GM20431 (cell line): ENCODE data around the gene HSPG2.

Experiments used
- in situ Hi-C: fragments of 300-500 bp; cut with MseI, MboI; formaldehyde crosslinking; loops from one replicate; pipeline ENCODE4 v1.15.0; 2020; ENCODE audit warnings: low sequenced_read_pairs; ENCODE audit not compliant: unreplicated experiment

The HSPG2 gene

DNA sequence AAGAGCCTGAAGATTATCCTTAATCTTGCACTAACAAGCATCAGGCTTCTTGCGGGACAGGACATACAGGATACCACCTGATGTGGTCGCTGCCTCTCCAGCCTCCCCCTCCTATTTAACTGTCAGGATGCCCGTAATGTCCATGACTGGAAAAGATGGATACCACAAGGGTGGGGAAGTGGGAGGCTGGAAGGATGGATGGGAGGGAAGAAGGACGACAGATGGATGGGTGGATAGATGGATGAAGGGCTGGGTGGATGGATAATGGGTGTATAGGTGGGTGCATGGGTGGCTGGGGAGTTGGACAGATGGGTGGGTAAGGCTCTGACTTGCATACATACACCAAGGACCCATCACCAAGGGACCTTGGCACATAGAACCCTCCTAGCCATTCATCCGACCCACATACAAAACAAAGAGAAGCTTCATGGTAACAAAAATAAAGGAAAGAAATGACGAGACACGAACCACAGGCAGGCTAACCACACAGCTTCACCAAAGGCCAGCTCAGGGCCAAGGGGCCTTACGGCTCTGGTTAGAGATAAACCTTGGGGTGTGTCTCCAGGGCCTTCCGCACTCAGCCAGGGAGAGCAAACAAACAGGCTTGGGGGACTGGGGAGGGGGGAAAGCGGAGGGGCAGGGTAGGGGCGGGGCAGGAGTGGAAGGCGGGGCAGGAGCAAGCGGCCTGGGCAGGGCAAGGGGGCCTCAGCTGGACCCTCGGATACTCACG is 50.5 kb downstream of the HSPG2 start:
- in situ Hi-C loops, result no loop called here

DNA sequence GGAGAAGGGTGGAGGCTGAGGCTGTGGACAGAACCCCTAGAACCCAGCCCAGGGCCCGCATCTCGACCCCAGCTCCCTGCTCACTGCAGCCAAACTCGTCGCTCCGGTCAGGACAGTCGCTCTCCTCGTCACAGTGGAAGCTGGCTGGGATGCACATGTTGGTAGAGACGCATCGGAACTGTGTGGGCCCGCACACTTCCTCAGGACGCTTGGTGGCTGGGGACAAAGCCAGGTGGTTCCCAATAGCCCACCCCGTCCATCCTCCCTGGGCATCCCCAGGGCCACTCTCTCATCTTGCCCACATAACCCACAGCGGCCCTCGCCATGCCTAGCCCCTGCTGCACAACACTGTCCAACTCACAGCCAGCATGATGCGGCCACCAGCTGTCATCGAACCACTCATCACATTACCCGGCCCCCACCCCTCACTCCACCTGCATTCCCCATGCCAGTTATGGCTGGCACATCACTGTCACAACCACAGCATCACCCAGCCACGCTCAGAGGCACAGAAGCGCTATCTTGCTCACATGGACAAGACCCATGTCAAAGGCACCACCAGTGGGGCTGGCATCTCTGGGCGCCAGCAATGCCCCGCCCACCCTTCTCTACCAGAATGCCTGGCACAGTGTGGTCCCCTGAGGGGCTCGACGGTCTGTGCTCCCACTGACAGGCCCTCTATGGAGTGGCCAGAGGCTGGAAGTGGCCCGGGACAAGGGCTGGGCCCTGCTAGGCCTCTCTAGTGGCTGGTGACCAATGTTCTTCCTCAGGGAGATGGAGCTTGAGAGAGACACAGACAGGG is 51.7 kb downstream of the HSPG2 start:
- in situ Hi-C loops, result no loop called here

DNA sequence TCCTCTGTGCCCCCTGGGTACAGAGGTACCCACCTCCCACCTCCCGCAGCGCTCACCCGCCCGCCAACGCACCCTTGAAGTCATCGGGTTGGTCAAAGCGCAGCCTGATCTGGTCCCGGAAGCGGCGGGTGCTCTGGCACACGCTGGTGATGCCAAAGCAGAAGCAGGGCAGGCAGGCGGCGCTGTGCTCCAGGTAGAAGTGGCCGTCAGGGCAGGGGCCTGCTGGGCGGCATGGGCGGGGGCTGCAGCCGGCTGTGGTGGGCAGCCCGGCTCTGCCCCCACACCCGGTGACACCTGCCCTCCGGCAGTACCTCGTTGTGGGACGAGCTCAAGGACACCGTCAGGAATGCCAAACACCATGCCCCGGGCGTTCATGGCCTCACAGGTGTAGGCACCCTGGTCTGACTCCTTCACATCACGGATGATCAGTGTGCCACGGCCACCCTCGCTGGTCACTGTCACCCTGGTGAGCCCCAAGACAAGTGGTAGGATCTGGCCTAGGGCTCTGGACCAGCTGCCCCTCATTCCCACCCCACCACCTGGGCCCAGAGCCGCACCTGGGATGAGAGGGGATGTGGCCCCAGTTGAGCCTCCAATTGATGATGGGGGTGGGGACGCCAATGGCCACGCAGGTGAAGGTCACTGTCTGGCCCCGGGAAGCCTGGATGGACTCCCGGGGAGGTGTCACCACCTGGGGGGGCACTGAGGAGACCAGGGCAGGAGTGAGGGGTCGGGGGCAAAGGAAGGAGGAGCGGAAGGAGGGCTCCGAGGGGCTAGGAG is 52.5 kb downstream of the HSPG2 start:
- in situ Hi-C loops, result no loop called here

DNA sequence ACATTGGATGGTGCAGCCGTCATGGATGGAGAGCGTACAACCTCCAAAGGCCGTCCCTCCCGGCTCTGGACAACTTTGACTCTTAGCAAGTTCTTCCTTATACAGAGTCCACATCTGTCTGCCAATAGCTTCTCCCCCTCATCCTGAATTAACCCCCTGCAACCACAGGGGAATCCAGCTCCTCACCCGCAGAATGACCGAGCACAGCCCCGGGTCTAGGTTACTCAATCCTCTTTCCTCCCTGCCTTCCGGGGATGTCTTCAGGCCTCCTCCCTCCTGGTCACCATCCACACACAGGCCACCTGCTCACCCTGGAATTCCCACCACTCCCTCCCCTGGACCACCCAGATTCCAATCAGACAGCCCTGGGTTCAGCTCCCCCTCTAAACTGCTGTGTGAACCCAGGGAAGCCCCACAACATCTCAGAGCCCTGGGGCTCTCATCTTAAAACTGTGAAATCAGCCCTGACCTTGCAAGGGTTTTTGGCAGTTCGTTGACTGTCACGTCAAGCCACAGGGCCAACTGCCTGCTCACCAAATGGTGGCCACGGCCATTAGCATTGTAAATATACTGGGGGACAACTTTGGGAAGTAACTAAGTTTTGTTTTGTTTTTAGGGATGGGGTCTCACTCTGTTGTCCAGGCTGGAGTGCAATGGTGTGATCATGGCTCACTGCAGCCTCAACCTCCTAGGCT is 54.2 kb downstream of the HSPG2 start:
- in situ Hi-C loops, result no loop called here

DNA sequence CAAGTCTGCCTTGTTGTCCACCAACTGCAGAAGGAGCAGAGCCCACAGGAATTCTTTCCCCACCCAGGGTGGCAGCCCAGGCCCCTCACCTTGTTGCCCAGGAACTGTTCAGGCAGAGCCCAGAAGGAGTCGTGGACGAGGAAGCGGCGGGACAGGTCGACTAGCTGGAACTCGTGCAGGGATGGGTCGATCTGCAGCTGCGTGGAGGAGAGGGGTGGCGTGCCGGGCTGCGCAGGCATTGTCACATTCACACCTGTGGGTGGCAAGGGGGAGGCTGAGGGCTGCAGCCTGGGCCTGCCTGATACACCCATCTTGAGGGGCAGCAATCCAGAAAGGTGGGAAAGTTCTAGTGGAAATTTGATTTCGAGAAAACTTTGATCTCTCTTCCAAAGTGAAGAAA is 55.9 kb downstream of the HSPG2 start:
- in situ Hi-C loops, result no loop called here

DNA sequence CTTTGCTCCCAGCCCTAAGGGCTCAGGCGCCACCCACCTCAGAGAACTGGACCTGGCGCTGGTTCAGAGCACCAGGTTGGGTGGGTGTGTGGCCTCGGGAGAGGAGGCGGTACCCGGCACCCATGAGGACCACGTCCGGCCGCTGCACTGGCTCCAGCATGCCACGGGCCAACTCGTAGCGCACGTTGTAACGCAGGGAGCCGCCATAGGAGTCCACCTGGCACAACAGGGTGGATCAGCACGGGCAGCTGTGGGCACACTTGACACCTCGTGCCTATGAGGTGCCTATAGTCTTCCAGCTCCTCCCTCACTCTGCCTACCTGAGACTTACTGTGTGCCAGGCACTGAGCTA is 56.5 kb downstream of the HSPG2 start:
- in situ Hi-C loops, result no loop called here

DNA sequence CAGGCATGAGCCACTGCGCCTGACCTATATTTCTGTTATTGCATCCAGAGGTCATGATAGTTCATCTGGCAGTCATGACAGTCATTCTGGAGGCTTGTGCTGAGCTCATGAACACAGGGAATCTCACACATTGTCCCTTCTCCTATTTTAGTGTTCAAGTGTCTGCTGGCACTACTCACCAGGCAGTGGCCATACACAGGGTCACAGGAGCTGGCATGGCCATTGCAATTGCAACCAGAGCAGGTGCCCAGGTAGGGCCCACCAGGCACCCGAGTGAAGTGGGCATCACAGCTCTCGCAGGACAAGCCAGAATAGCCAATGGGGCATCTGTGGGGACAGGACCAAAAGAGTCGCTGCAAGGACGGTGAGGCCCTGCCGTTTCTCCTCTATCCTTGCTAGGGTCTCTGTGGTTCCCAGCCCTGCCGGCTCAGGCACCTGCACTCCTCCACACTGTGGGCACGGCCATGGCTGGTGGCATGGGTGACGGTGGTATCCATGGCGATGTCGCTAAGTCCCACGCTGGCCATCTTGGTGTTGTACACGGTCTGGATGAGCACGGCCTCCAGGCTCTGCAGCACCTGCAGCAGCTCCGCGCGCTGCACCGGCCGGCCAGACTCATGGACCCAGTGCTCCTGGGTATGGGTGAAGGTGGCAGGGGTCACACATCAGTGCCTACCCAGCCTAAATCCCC is 57.0 kb downstream of the HSPG2 start:
- in situ Hi-C loops, result no loop called here

DNA sequence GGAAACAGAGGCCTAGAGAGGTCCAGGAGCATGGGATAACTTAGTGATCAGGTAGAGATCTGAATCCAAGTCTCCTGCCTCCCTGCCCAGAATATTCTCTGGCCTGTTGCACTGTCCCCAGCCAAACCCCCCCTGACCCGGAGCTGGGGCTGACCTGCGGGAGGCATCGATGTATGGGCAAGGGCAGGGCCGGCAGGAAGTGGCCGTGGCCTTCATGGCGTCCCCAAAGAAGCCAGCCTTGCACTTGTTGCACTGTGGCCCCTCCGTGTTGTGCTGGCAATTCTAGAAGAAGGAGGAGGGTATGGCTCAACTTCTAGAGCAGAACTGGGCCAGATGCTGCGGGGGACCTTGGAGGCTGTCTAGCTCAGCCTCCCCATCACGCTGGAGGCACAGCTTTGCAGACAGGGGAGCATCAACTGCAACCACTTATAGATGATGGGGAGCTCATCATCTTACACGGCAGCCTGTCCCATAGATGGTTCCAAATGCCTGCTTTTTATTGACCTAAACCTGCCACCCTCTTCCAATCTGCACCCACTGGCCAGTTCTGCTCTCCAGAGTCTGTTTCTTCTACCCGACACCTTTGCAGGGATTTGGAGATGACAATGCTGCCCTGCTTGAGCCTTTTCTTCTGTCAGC is 58.2 kb downstream of the HSPG2 start:
- in situ Hi-C loops, result no loop called here

DNA sequence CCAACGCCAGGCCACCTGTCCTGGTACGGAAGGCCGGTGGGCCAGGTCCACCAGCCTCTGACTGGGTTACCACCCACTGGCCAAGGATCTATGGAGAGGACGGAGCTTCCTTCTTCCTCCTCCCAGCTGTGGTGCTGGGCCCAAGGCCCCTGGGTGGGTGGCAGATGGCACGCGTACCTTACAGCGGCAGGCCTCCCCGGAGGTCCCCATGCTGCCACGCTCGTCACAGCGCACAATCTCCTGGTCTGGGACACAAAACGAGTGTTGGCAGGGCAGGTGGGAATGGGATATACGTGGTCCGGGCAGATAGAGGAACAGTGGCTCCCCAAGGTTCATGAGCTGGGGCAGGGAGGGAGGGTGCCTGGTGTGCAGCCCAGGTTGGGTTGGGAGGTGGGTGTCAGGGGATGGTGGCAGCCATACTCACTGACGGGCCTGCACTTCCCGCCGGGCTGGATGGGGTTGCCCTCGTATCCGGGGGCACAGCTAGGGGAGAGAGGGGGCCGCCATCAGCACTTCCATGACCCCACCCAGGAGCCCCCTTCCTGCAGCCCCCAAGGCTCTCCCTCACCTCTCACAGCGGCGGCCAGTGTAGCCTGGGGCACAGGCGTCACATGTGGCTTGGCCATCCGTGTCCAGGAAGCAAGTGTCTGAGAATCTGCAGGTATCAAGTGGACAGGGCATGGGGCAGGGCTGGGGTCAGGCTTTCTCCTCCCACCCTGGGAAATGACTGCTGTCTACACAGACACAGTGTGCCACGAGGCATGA is 58.9 kb downstream of the HSPG2 start:
- in situ Hi-C loops, result no loop called here

DNA sequence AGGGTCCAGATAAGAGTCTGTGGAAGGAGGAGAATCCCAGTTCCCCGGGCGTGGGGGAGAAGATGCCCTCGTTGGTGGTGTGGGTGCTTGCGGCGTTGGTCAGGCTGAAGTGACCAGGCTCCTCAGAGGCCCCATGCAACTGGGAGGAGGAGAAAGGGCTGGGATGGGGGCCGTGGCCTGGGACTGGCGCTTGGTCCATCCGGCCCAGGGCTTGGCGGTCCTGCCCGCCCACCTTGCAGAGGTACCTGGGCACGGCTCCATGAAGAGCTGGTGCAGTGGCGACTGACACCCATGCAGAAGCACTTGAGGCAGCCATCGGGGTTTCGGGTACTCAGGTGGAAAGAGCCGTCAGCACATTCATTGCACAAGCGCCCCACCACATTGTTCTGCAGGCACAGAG is 60.8 kb downstream of the HSPG2 start:
- in situ Hi-C loops, result no loop called here

DNA sequence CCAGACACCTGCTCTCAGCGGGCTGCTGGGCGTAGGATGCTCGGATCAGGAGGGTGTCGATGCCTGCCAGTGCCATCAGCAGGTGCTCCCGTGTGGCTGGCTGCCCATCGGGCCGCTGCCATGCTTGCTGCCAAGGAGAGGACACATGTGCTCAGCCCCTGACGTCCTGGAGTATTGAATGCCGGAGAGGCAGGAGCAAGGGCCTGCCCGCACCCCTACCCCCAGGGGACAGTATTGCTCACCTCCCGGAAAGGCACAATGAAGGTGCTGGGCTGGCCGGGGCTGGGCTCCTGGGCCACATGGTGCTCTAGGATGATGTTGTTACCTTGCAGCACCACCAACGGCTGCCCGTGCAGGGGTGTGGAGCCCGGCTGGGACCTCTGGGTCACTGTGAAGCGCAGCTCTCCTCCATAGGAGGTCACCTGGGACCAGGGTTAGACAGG is 61.5 kb downstream of the HSPG2 start:
- in situ Hi-C loops, result no loop called here

DNA sequence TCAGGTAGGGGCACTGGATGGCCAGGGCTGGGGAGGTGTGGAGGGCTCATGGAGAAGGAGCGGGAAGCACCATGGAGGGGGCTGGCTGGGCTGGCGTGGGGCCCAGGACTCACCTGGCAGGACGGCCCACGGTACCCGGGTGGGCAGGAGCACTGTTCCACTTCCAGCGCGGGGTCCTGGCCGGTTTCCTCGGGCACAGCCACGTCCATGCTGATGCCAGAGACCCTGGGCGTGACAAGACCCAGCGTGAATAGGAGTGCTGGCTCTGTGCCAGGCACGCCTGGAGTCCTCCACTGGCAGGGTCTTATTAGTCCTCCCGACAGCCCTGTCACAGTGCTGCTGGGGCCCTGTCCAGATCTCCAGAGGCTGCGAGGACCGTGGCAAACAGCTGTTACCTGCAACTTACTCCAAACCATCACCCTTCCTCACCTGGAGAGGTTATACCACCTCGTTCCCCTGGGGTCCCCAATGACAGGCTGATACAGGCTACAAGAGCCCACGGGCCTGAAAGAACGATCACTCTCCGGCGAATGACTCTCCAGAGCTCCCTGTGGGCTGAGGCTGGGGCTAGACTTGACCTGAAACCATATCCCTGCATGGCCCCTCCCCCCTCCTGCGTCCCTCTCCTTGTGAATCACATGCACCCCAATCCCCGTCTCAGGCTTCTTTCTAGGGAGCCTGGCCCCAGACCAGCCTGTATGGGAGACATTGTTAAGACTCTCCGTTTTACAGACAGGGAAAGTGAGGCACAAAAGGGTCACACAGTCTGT is 62.1 kb downstream of the HSPG2 start:
- in situ Hi-C loops, result no loop called here

DNA sequence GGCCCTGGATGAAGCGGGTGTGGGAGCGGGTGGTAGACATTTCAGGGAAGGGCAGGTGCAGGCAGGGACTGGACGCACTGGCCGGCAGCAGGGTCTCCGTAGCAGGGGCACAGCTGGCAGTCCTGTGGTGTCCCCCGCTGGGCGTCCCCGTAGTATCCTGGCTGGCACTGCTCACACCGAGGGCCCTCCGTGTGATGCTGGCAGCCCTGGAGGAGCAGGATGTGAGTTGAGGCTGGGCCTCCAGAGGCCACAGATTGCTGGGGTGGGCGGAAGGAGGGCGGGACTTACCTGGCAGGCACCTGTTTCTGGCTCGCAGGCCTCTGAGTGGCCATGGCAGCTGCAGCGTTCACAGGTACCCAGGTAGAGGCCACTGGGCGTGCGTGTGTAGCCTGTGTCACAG is 62.8 kb downstream of the HSPG2 start:
- in situ Hi-C loops, result no loop called here

DNA sequence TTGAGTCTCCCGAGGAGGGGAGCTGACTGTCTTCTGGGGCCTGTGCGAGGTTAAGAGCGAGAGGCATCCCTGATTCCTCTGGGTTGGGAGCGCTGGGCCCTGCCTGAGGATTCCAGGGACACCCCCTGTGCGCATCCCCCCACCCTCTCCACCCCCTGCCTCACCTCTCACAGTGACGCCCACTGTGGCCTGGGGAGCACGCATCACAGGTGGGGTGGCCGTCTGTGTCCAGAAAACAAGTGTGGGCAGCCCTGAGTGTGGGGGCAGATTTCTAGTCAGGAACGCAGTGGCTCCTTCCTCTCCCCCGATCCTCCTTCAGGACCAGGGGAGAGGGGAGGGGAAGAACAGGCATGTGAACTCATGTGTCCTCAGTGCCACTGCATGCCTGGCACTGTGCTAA is 63.3 kb downstream of the HSPG2 start:
- in situ Hi-C loops, result no loop called here

DNA sequence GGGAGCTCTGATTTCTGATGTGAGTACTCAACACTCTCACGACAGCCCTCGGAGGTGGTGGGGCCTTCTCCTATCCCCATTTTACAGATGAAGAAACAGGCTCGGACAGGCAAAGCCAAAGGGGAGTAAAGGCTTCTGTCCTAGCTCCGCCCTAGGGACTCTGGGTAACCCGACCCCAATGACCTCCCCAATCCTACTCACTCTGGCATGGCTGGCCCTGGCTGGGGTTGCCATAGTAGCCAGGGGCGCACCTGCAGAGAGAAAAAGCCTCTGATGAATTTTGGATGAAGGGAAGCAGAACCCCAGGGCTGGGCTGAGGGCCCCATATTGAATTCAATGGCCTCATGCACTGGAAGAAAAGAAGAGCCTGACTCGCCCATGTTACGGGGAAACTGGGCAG is 63.9 kb downstream of the HSPG2 start:
- in situ Hi-C loops, result no loop called here

DNA sequence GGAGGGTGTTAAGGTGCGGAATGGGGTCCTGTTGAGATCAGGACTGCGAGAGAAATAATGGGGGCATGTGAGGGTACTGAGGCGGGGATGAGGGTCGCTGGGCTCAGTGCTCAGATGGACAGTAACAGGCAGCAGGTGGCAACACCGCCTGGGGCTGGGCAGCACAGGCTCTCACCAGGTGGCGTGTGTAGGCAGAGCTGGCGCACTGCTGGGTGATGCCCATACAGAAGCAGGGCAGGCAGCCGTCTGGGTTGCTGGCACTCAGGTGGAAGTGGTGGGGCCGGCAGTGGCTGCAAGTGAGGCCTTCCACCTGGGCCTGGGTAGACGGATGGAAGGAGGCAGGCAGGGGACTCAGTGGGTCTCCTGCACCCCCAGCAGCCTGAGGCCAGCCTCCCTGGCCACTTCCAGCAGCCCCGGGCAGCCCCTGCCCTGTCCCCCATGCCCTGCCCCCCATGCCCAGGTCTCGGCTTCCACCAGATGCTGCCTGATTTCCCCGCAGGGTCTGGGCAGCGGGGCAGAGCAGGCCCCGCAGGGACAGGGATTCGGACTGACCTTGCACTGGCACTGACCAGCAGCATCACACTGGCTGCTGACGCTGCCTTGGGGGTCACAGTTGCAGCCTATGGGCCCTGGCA is 64.5 kb downstream of the HSPG2 start:
- in situ Hi-C loops, result no loop called here

DNA sequence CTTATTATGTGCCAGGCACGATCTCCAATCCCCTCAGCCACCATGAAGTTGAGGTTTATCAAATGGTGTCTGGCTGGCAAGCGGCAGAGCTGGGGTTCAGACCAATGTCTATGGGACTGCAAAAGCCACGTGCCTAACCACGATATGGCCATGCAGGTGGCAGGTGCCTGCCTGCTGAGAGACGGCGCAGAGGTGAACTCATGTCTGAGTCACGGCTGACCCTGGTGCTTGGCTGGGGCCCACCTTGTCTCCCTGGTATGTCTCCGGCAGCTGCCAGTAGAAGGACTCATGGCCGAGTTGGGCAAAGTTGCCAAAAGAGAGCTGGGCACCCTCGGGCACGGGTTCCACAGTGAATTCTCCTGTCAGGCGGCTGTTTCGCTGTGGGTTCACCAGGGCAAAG is 65.2 kb downstream of the HSPG2 start:
- in situ Hi-C loops, result no loop called here

DNA sequence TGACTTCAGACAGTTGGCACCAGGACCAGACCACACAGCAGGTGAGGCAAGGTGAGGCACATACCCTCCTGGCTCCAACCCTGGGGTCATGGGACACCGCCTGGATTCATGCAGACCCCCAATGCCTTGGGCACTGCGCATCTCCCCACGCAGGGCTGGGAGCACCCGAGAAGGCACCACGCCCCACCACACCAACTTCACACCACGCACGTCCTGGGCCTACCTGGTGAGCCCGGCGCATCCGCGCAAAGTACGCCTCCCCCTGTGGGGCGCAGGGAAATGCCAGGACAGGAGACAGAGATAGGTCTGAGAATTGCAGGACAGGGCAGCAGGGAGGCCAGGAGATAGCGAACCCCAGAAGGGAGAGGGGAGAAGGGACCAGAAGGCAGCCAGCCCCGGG is 66.5 kb downstream of the HSPG2 start:
- in situ Hi-C loops, result no loop called here
